Psoas muscle (tissue), 8 donors: Measurements from ENCODE around the gene KERA. TPM values are rescaled to one million over a fixed set of nuclear protein-coding genes. Genes with fewer than 3 reads are reported as not detected.

ENCODE experiments used
- ATAC-seq, 4 donors: fragments of 200-7000 bp; cut with Tn5 transposase; one replicate each; pipeline ENCODE4 v1.9.1; 2020; ENCODE audit warnings: moderate library complexity in 3 of 4, mild to moderate bottlenecking in 2 of 4
- DNase-seq, 2 donors: peaks; one replicate each; pipeline ENCODE4 v3.0.0-alpha.2; 2020
- H3K27ac ChIP-seq: fragments of 200-600 bp; one replicate; pipeline ENCODE4 v1.8.0; 2022
- H3K27me3 ChIP-seq, 3 donors: fragments of 200-600 bp in 1 of 3; one replicate each; pipeline versions ENCODE4 v1.6.1 to v1.8.0; 2013 to 2022; ENCODE audit warnings: low read length in 2 of 3, mild to moderate bottlenecking in 2 of 3, moderate library complexity in 1 of 3; ENCODE audit not compliant: insufficient read depth in 3 of 3
- H3K36me3 ChIP-seq, 2 donors: fragments of 200-600 bp in 1 of 2; one replicate each; pipeline versions ENCODE4 v1.6.1 to v1.8.0; 2013 to 2022; ENCODE audit warnings: low read depth in 1 of 2, mild to moderate bottlenecking in 1 of 2, moderate library complexity in 1 of 2; ENCODE audit not compliant: insufficient read depth in 1 of 2
- H3K4me1 ChIP-seq: fragments of 200-600 bp; one replicate; pipeline ENCODE4 v1.8.0; 2022
- H3K4me3 ChIP-seq: fragments of 200-600 bp; one replicate; pipeline ENCODE4 v1.8.0; 2022; ENCODE audit warnings: mild to moderate bottlenecking
- H3K9me3 ChIP-seq: fragments of 200-600 bp; one replicate; pipeline ENCODE4 v1.8.0; 2022
- CTCF ChIP-seq: fragments of 200-600 bp; IDR thresholded peaks from one replicate; pipeline ENCODE4 v1.8.0; 2022; ENCODE audit warnings: antibody characterized with exemption
- WGBS, 3 donors: extraction: QIAGEN DNeasy Blood & Tissue Kit; methylation state at CpG; one replicate each; pipeline versions ENCODE4 v1.1.6 to v1.1.7; 2013; 5-methylcytosine and 5-hydroxymethylcytosine counted together
- intact Hi-C, 2 donors: fragments of 100-400 bp; cut with DNase I; formaldehyde crosslinking; loops; one replicate each; pipeline versions ENCODE4 v1.11.0 to v1.14.2; 2022
- polyA plus RNA-seq, 3 donors: library from polyadenylated mRNA; stranded (reverse); fragments of 200-250 nt; gene quantifications; one replicate each; pipeline ENCODE4 v1.2.3, GENCODE V29; 2013
- total RNA-seq, 4 donors: library from RNA; stranded (reverse); fragmentation: NEBNext Ultra II Directional in 2 of 4; extraction: Animal tissue kit (Norgen Biotek cat#: 25700) in 2 of 4; gene quantifications; one replicate each; pipeline versions ENCODE4 v1.2.1 to v1.2.4, GENCODE V29; 2021 to 2023
- donor health status: healthy with polysubstance abuse.
- donor health status: DM: no; HTN: no; CAD: no; lungs with moderate emphysema.
- donor health status: Bipolar disorder and iron deficiency.
- donor health status: healthy.
- donor health status: DM: yes; HTN: yes; CAD: no.
- donor health status: DM: no; HTN: no; CAD: no.
- donor health status: DM: no; HTN: no; CAD: no.
- donor health status: DM: yes; HTN: yes; CAD: no.

KERA gene
- total and polyA plus RNA-seq, 7 donors = 0.17 TPM; not detected in 6

GRCh38 chr12:91003737-91004136, 54.1 kb downstream of the KERA start:
- Histone ChIP-seq H3K27me3 (no peaks in the 10 kb centered on the region), H3K4me3 (no peak overlapping the region), H3K9me3 (no peaks in the 10 kb centered on the region), H3K27ac (no peak overlapping the region), H3K4me1 (no peaks in the 10 kb centered on the region), H3K36me3 (no peaks in the 10 kb centered on the region)
- DNase-seq (no peak), ATAC-seq (no peak)
- intact Hi-C loops = no loop called here
- TF ChIP-seq CTCF = no peak

DNA sequence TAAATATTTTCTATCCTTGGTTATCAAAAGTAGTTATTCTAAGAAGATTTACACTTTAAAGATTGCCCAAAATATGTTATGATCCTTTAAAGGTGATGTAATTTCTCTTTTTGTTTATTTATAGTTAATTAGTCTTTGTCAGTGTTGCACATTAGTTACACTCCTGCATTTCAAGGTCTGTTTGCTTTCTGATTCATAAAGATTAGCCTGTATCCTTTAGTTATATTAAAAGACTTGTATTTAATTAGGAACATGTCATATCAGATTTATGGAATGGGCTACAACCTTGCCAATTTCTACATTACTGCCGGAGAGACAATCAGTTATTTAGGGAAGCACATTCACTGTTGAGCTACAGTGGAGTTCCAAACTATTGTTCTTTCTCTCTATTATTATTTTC, 56.5 kb downstream of the KERA start:
- no peak for TF ChIP-seq CTCF
- DNase-seq = no peak
- intact Hi-C loops = no loop called here
- no peak for ATAC-seq
- Histone ChIP-seq H3K36me3 (no peaks in the 10 kb centered on the region), H3K27me3 (no peaks in the 10 kb centered on the region), H3K4me3 (no peak overlapping the region), H3K4me1 (no peaks in the 10 kb centered on the region), H3K9me3 (no peaks in the 10 kb centered on the region), H3K27ac (no peak overlapping the region)
- 31 to 41% (median 35%) methylated on average over 1 of the region's 1 CpG for WGBS, 3 donors

Other genes starting within 250 kb of the KERA start
- not detected for gene CCER1, start 102.8 kb downstream of the KERA start, total RNA-seq
- not detected for gene CCER1, start 102.8 kb downstream of the KERA start, polyA plus RNA-seq
- gene EPYC, start 53.1 kb downstream of the KERA start, total RNA-seq = not detected
- not detected for gene EPYC, start 53.1 kb downstream of the KERA start, polyA plus RNA-seq
- 10 to 100 TPM in 2 of 4 donors, 1 to 10 TPM in 2; 2.7 to 35.7 (median 14.0) TPM for gene LUM, start 53.5 kb upstream of the KERA start, total RNA-seq
- gene LUM, start 53.5 kb upstream of the KERA start, polyA plus RNA-seq = 10 to 100 TPM in 1 of 3 donors, 1 to 10 TPM in 2; 3.7 to 13.5 (median 5.3) TPM
- 100 to 1,000 TPM; 224 to 361 (median 310) TPM for gene DCN, start 124.8 kb upstream of the KERA start, total RNA-seq
- gene DCN, start 124.8 kb upstream of the KERA start, polyA plus RNA-seq = 100 to 1,000 TPM; 219 to 227 (median 222) TPM